SK-N-SH (cell line): ENCODE data around the gene DNAJB9.

Experiments
- CTCF ChIP-seq: fragments of 200-600 bp; sonication (generic); IDR thresholded peaks from 2 replicates; pipeline ENCODE4 v1.6.1; 2017; ENCODE audit warnings: antibody characterized with exemption, mild to moderate bottlenecking, moderate library complexity
- EP300 ChIP-seq, 2 experiments: IDR thresholded peaks; 2 replicates each; pipeline versions ENCODE4 v1.4.0 to v1.6.1; 2012; ENCODE audit warnings: borderline replicate concordance in 1 of 2, low read depth in 1 of 2, low read length in 1 of 2
- GABPA ChIP-seq: IDR thresholded peaks from 2 replicates; pipeline ENCODE4 v1.4.0; 2012; ENCODE audit warnings: low read depth, mild to moderate bottlenecking
- TCF12 ChIP-seq: IDR thresholded peaks from 2 replicates; pipeline ENCODE4 v1.4.0; 2012

DNA sequence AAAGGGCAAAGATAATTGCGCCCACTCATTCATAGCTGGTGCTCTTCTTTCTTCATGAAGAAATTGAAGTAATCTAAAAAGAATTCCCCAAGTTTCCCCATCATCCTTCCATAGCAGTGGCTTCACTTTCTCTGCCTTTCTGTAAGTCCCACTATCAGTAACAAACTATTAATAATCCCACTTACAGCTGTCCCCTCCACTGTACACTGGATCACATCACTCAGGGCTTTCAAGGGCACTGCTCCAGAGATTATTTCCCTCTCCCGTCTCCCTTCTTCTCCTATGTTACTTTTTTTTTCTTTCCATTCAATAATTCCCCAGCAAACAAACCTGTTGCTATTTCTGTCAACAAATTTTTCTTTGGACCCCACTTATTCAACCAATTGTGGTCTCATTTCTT is 16.2 kb downstream of the DNAJB9 start:
- TF ChIP-seq GABPA (no peak), TCF12 (no peak), EP300 (IDR thresholded peaks at IDR 0.05; ENCODE audit: borderline replicate concordance in 1 of 2, low read depth in 1 of 2, low read length in 1 of 2) (no peak), CTCF (no peak)
